Lower lobe of right lung (tissue), 2 donors: ENCODE data around the gene SAMSN1. TPM values are rescaled to one million over a fixed set of nuclear protein-coding genes. Genes with fewer than 3 reads are reported as not detected.

Source experiments
- ATAC-seq, 2 donors: fragments of 200-7000 bp; cut with Tn5 transposase; one replicate each; pipeline ENCODE4 v1.9.1; 2020 to 2022; ENCODE audit warnings: mild to moderate bottlenecking in 2 of 2, moderate library complexity in 2 of 2
- DNase-seq: peaks from one replicate; pipeline ENCODE4 v3.0.0-alpha.2; 2020
- H3K27ac ChIP-seq: fragments of 200-600 bp; one replicate; pipeline ENCODE4 v1.8.0; 2022
- H3K27me3 ChIP-seq: fragments of 200-600 bp; one replicate; pipeline ENCODE4 v1.8.0; 2022; ENCODE audit warnings: low read depth
- H3K36me3 ChIP-seq: fragments of 200-600 bp; one replicate; pipeline ENCODE4 v1.8.0; 2022; ENCODE audit warnings: mild to moderate bottlenecking
- H3K4me1 ChIP-seq: fragments of 200-600 bp; one replicate; pipeline ENCODE4 v1.8.0; 2022
- H3K4me3 ChIP-seq: fragments of 200-600 bp; one replicate; pipeline ENCODE4 v1.8.0; 2022; ENCODE audit warnings: mild to moderate bottlenecking
- H3K9me3 ChIP-seq: fragments of 200-600 bp; one replicate; pipeline ENCODE4 v1.8.0; 2022
- intact Hi-C: fragments of 100-400 bp; cut with DNase I; formaldehyde crosslinking; loops from one replicate; pipeline ENCODE4 v1.11.0; 2022
- total RNA-seq: library from RNA; stranded (reverse); fragmentation: NEBNext Ultra II Directional; extraction: Animal tissue kit (Norgen Biotek cat#: 25700); gene quantifications from one replicate; pipeline ENCODE4 v1.2.1, GENCODE V29; 2021
- TF ChIP-seq, protein P1 (sequence below): fragments of 200-600 bp; IDR thresholded peaks from one replicate; pipeline ENCODE4 v1.8.0; 2022; ENCODE audit warnings: antibody characterized with exemption, mild to moderate bottlenecking
- donor health status: DM: no; HTN: yes; CAD: no; lungs with severe emphysema.

The SAMSN1 gene
- total RNA-seq, 1 donor from 2014 or later = 21.5 TPM

- Histone ChIP-seq H3K9me3 (no peaks in the 10 kb centered on the region), H3K27me3 (no peaks in the 10 kb centered on the region), H3K36me3 (no peaks in the 10 kb centered on the region), H3K4me3 (peak overlapping the region; percentile 45), H3K4me1 (no peaks in the 10 kb centered on the region), H3K27ac (no peak overlapping the region)
- DNase-seq (no peak), ATAC-seq (no peak)
- intact Hi-C loops = no loop called here
- TF ChIP-seq, protein P1, sequence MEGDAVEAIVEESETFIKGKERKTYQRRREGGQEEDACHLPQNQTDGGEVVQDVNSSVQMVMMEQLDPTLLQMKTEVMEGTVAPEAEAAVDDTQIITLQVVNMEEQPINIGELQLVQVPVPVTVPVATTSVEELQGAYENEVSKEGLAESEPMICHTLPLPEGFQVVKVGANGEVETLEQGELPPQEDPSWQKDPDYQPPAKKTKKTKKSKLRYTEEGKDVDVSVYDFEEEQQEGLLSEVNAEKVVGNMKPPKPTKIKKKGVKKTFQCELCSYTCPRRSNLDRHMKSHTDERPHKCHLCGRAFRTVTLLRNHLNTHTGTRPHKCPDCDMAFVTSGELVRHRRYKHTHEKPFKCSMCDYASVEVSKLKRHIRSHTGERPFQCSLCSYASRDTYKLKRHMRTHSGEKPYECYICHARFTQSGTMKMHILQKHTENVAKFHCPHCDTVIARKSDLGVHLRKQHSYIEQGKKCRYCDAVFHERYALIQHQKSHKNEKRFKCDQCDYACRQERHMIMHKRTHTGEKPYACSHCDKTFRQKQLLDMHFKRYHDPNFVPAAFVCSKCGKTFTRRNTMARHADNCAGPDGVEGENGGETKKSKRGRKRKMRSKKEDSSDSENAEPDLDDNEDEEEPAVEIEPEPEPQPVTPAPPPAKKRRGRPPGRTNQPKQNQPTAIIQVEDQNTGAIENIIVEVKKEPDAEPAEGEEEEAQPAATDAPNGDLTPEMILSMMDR = no peak
Measured at GRCh38 chr21:14543983-14544382, 2.1 kb downstream of the SAMSN1 start.

GRCh38 chr21:14542638-14543037 lies 3.5 kb downstream of the SAMSN1 start:
- no peak overlapping the region for H3K27ac ChIP-seq
- no peaks in the 10 kb centered on the region for H3K36me3 ChIP-seq
- no peaks in the 10 kb centered on the region for H3K4me1 ChIP-seq
- no peaks in the 10 kb centered on the region for H3K9me3 ChIP-seq
- TF ChIP-seq, protein P1 = no peak
- ATAC-seq = no peak
- DNase-seq = no peak
- H3K27me3 ChIP-seq = no peaks in the 10 kb centered on the region
- peak overlapping the region; percentile 45 for H3K4me3 ChIP-seq
- intact Hi-C loops = no loop called here

DNA sequence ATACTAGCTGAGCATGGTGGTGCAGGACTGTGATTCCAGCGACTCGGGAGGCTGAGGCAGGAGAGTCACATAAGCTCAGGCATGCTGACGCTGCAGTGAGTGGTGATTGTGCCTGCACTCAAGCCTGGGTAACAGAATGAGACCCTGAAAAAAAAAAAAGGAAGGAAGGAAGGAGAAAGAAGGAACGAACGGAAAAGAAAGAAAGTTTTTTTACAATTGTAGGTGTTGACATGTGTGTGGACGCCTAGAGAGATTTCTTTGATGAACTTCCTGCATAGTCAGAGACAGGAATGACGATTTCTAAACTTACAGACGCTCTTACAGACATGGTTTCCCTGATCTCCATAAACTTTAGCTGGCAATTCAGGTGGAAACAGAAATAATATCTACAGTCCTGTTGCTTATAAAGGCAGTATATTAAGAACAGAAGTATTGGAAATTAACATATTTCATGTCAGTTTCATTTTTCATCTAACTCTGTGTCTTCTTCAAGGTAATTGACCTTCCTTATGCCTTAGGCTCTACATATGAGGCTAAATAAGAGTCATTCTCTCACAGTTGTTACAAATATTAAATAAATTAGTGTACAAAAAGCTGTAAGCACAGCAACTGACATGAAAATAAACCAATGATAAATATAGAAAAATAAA lies 4.1 kb downstream of the SAMSN1 start:
- intact Hi-C loops = no loop called here
- Histone ChIP-seq H3K27ac (no peak overlapping the region), H3K9me3 (no peaks in the 10 kb centered on the region), H3K4me3 (peak overlapping the region; percentile 45), H3K36me3 (no peaks in the 10 kb centered on the region), H3K27me3 (no peaks in the 10 kb centered on the region), H3K4me1 (no peaks in the 10 kb centered on the region)
- TF ChIP-seq, protein P1 = no peak
- DNase-seq = no peak
- peak in 1 of 2 donors; percentile 39 for ATAC-seq

DNA sequence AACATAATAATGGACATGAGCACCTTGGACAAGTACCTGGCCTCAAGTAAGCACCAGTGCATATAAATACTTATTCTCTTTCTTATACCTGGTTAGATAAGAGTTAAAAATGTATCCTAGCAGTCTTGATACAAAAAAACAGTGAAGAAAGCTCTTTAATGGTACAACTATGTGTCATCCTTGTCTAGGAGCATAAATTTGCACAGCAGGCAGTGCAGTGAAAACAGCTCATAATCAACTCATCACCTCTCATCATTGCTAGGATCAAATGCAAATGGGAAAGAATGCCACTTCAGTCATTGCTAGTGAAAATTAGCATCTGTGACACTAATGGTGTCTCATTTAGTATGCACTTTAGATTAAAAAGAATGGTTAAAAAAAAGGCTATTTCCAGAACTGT lies 7.6 kb downstream of the SAMSN1 start:
- H3K4me3 ChIP-seq = no peak overlapping the region
- intact Hi-C loops = no loop called here

DNA sequence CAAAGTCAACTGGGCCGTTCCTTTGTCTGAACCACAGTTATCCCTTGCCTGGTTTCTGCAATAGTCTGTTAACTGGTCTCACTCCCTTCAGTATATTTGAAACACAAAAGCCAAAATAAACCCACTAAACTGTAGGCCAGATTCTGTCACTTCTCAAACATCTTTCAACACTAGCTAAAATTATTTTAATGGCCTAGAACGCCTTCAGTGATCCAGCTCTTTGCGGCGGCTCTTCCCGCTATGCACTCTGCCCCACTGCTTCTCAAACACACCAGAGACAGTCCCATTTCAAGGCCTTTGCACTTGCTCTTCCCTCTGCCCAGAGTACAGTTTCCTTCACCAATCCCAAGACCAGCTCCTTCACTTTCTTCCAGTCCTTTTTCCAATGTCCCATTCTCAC lies 9.2 kb downstream of the SAMSN1 start:
- H3K9me3 ChIP-seq = no peaks in the 10 kb centered on the region
- DNase-seq (no peak), ATAC-seq (no peak)
- H3K4me1 ChIP-seq = no peaks in the 10 kb centered on the region
- H3K27ac ChIP-seq = no peak overlapping the region
- H3K4me3 ChIP-seq = no peak overlapping the region
- intact Hi-C loops = no loop called here
- TF ChIP-seq, protein P1 = no peak
- H3K36me3 ChIP-seq = no peaks in the 10 kb centered on the region
- H3K27me3 ChIP-seq = no peaks in the 10 kb centered on the region

More for the DNA sequence above, 7.6 kb downstream of the SAMSN1 start:
- ATAC-seq (no peak), DNase-seq (no peak)
- Histone ChIP-seq H3K27ac (no peak overlapping the region), H3K36me3 (no peaks in the 10 kb centered on the region), H3K4me1 (no peaks in the 10 kb centered on the region), H3K9me3 (no peaks in the 10 kb centered on the region), H3K27me3 (no peaks in the 10 kb centered on the region)
- TF ChIP-seq, protein P1 = no peak
